ENCODE results near the gene COA8.
A peak's percentile ranks its signal among the peaks of the same experiment; 100 is the strongest.

The COA8 gene

GRCh38 chr14:103593577-103593976 is 30.8 kb downstream of the COA8 start:
- no peaks in the 10 kb centered on the region for H3K36me3 ChIP-seq (ENCODE audit: control insufficient read depth, insufficient read depth, low read length)
- H3K4ac ChIP-seq (ENCODE audit: low read depth, low read length) = no peak overlapping the region
- no peak overlapping the region for H3K18ac ChIP-seq (ENCODE audit: low read length)
- H3K4me2 ChIP-seq (ENCODE audit: low read length) = no peak overlapping the region
- H3K79me1 ChIP-seq (ENCODE audit: low read length) = no peaks in the 10 kb centered on the region
- H2BK120ac ChIP-seq (ENCODE audit: low read depth, low read length) = no peak overlapping the region
- no peak overlapping the region for H3K56ac ChIP-seq (ENCODE audit: low read length)
- H2BK5ac ChIP-seq (ENCODE audit: low read length) = no peak overlapping the region
- H3K9ac ChIP-seq (ENCODE audit: low read length) = no peak overlapping the region
- H3K4me1 ChIP-seq (ENCODE audit: control insufficient read depth, low read depth, low read length) = no peaks in the 10 kb centered on the region
- no peaks in the 10 kb centered on the region for H3K27me3 ChIP-seq (ENCODE audit: insufficient read depth, low read length, poor library complexity)
- no peak overlapping the region for H4K8ac ChIP-seq (ENCODE audit: low read depth, low read length)
- H2AK5ac ChIP-seq (ENCODE audit: low read length) = no peak overlapping the region
- no peaks in the 10 kb centered on the region for H3K79me2 ChIP-seq (ENCODE audit: control insufficient read depth, insufficient read depth, low read length)
- no peak overlapping the region for H3K4me3 ChIP-seq (ENCODE audit: low read length)
- H2BK15ac ChIP-seq (replicated peaks; ENCODE audit: low read depth) = no peak overlapping the region
- WGBS (ENCODE audit: extremely low coverage, insufficient coverage, low lambda C conversion rate) = no CpG with 5 or more reads among the region's 6 CpGs
- DNase-seq = no peak
- no peak overlapping the region for H3K27ac ChIP-seq (ENCODE audit: low read depth, low read length)
- H4K5ac ChIP-seq (ENCODE audit: low read length) = no peak overlapping the region
- H3K23ac ChIP-seq (ENCODE audit: low read length) = no peak overlapping the region

GRCh38 chr14:103594265-103594664 is 31.5 kb downstream of the COA8 start:
- Histone ChIP-seq H2BK5ac (ENCODE audit: low read length) (no peak overlapping the region), H3K36me3 (ENCODE audit: control insufficient read depth, insufficient read depth, low read length) (no peaks in the 10 kb centered on the region), H3K56ac (ENCODE audit: low read length) (no peak overlapping the region), H4K8ac (ENCODE audit: low read depth, low read length) (no peak overlapping the region), H3K4me2 (ENCODE audit: low read length) (no peak overlapping the region), H2BK120ac (ENCODE audit: low read depth, low read length) (no peak overlapping the region), H3K27ac (ENCODE audit: low read depth, low read length) (peak overlapping the region; percentile 61), H3K79me1 (ENCODE audit: low read length) (no peaks in the 10 kb centered on the region), H3K9ac (ENCODE audit: low read length) (no peak overlapping the region), H3K27me3 (ENCODE audit: insufficient read depth, low read length, poor library complexity) (no peaks in the 10 kb centered on the region), H3K18ac (ENCODE audit: low read length) (no peak overlapping the region), H3K4me1 (ENCODE audit: control insufficient read depth, low read depth, low read length) (no peaks in the 10 kb centered on the region), H3K4ac (ENCODE audit: low read depth, low read length) (no peak overlapping the region), H4K5ac (ENCODE audit: low read length) (no peak overlapping the region), H2BK15ac (replicated peaks; ENCODE audit: low read depth) (no peak overlapping the region), H3K23ac (ENCODE audit: low read length) (no peak overlapping the region), H3K79me2 (ENCODE audit: control insufficient read depth, insufficient read depth, low read length) (no peaks in the 10 kb centered on the region), H2AK5ac (ENCODE audit: low read length) (no peak overlapping the region), H3K4me3 (ENCODE audit: low read length) (no peak overlapping the region)
- DNase-seq = peak; percentile 39
- WGBS (ENCODE audit: extremely low coverage, insufficient coverage, low lambda C conversion rate) = no CpG with 5 or more reads among the region's 11 CpGs

DNA sequence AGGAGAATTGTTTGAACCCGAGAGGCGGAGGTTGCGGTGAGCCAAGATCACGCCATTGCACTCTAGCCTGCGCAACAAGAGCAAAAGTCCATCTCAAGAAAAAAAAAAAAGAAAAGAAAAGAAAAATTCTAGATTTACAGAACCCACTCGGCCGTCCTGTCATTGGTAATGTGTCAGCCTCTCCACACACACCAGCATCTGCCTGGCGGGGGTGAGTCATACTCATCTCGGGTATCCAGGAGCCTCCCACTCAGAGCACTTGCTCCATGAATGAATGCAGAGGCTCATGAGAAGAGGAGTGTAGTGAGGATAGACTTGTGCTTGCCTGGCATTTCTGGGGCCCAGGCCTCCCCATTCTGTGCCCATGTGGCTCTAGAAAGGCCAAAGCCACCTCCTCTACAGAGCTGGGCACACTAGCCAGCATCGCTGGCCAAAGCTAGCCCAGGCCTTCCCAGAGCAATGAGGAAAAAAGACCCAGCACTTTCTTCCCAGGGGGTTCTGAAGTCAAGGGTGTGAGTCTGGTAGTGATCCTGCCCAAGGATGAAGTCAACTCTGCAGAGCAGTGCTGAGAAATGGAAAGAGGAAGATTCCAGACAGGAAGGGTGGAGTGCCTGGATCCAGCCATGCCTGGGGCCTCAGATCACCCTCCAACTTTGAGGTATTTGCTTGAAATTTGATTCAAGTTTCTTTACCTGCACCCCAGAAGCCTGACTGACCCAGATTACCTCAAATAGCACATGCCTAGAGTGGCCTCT is 35.0 kb downstream of the COA8 start:
- Histone ChIP-seq H3K9ac (ENCODE audit: low read length) (no peak overlapping the region), H3K56ac (ENCODE audit: low read length) (no peak overlapping the region)

GRCh38 chr14:103600503-103600902 is 37.7 kb downstream of the COA8 start:
- Histone ChIP-seq H2BK15ac (replicated peaks; ENCODE audit: low read depth) (no peak overlapping the region), H3K4ac (ENCODE audit: low read depth, low read length) (no peak overlapping the region), H3K23ac (ENCODE audit: low read length) (no peak overlapping the region), H3K18ac (ENCODE audit: low read length) (no peak overlapping the region), H4K8ac (ENCODE audit: low read depth, low read length) (no peak overlapping the region), H3K4me1 (ENCODE audit: control insufficient read depth, low read depth, low read length) (no peaks in the 10 kb centered on the region), H3K27me3 (ENCODE audit: insufficient read depth, low read length, poor library complexity) (no peaks in the 10 kb centered on the region), H4K5ac (ENCODE audit: low read length) (no peak overlapping the region), H3K79me2 (ENCODE audit: control insufficient read depth, insufficient read depth, low read length) (no peaks in the 10 kb centered on the region), H3K4me3 (ENCODE audit: low read length) (no peak overlapping the region), H3K27ac (ENCODE audit: low read depth, low read length) (no peak overlapping the region), H2AK5ac (ENCODE audit: low read length) (no peak overlapping the region), H3K36me3 (ENCODE audit: control insufficient read depth, insufficient read depth, low read length) (no peaks in the 10 kb centered on the region), H3K4me2 (ENCODE audit: low read length) (no peak overlapping the region), H3K56ac (ENCODE audit: low read length) (no peak overlapping the region), H2BK120ac (ENCODE audit: low read depth, low read length) (no peak overlapping the region), H2BK5ac (ENCODE audit: low read length) (no peak overlapping the region), H3K9ac (ENCODE audit: low read length) (no peak overlapping the region), H3K79me1 (ENCODE audit: low read length) (no peaks in the 10 kb centered on the region)
- no CpG with 5 or more reads among the region's 5 CpGs for WGBS (ENCODE audit: extremely low coverage, insufficient coverage, low lambda C conversion rate)
- peak; percentile 48 for DNase-seq

More for the DNA sequence above, 35.0 kb downstream of the COA8 start:
- Histone ChIP-seq H2BK120ac (ENCODE audit: low read depth, low read length) (no peak overlapping the region), H2BK15ac (replicated peaks; ENCODE audit: low read depth) (no peak overlapping the region), H3K4ac (ENCODE audit: low read depth, low read length) (no peak overlapping the region), H3K36me3 (ENCODE audit: control insufficient read depth, insufficient read depth, low read length) (no peaks in the 10 kb centered on the region), H4K5ac (ENCODE audit: low read length) (no peak overlapping the region), H3K4me2 (ENCODE audit: low read length) (no peak overlapping the region), H2BK5ac (ENCODE audit: low read length) (no peak overlapping the region), H3K27me3 (ENCODE audit: insufficient read depth, low read length, poor library complexity) (no peaks in the 10 kb centered on the region), H2AK5ac (ENCODE audit: low read length) (no peak overlapping the region), H3K27ac (ENCODE audit: low read depth, low read length) (no peak overlapping the region), H3K79me1 (ENCODE audit: low read length) (no peaks in the 10 kb centered on the region), H3K4me1 (ENCODE audit: control insufficient read depth, low read depth, low read length) (no peaks in the 10 kb centered on the region), H3K23ac (ENCODE audit: low read length) (no peak overlapping the region), H4K8ac (ENCODE audit: low read depth, low read length) (no peak overlapping the region), H3K18ac (ENCODE audit: low read length) (no peak overlapping the region), H3K4me3 (ENCODE audit: low read length) (no peak overlapping the region), H3K79me2 (ENCODE audit: control insufficient read depth, insufficient read depth, low read length) (no peaks in the 10 kb centered on the region)
- WGBS (ENCODE audit: extremely low coverage, insufficient coverage, low lambda C conversion rate) = no CpG with 5 or more reads among the region's 10 CpGs
- peak; percentile 42 for DNase-seq

- no peaks in the 10 kb centered on the region for H3K27me3 ChIP-seq (ENCODE audit: insufficient read depth, low read length, poor library complexity)
- H3K27ac ChIP-seq (ENCODE audit: low read depth, low read length) = no peak overlapping the region
- H3K4me2 ChIP-seq (ENCODE audit: low read length) = no peak overlapping the region
- no peaks in the 10 kb centered on the region for H3K79me1 ChIP-seq (ENCODE audit: low read length)
- no peak overlapping the region for H2BK5ac ChIP-seq (ENCODE audit: low read length)
- WGBS (ENCODE audit: extremely low coverage, insufficient coverage, low lambda C conversion rate) = no CpG with 5 or more reads among the region's 5 CpGs
- no peak for DNase-seq
- no peak overlapping the region for H2AK5ac ChIP-seq (ENCODE audit: low read length)
- H3K4me3 ChIP-seq (ENCODE audit: low read length) = no peak overlapping the region
- H3K4me1 ChIP-seq (ENCODE audit: control insufficient read depth, low read depth, low read length) = no peaks in the 10 kb centered on the region
- H3K79me2 ChIP-seq (ENCODE audit: control insufficient read depth, insufficient read depth, low read length) = no peaks in the 10 kb centered on the region
- no peak overlapping the region for H2BK15ac ChIP-seq (replicated peaks; ENCODE audit: low read depth)
- H4K8ac ChIP-seq (ENCODE audit: low read depth, low read length) = no peak overlapping the region
- no peak overlapping the region for H3K23ac ChIP-seq (ENCODE audit: low read length)
- H3K36me3 ChIP-seq (ENCODE audit: control insufficient read depth, insufficient read depth, low read length) = no peaks in the 10 kb centered on the region
- H2BK120ac ChIP-seq (ENCODE audit: low read depth, low read length) = no peak overlapping the region
- H4K5ac ChIP-seq (ENCODE audit: low read length) = no peak overlapping the region
- H3K18ac ChIP-seq (ENCODE audit: low read length) = no peak overlapping the region
- H3K9ac ChIP-seq (ENCODE audit: low read length) = no peak overlapping the region
- H3K56ac ChIP-seq (ENCODE audit: low read length) = no peak overlapping the region
- no peak overlapping the region for H3K4ac ChIP-seq (ENCODE audit: low read depth, low read length)
These were observed 41.9 kb downstream of the COA8 start for GRCh38 chr14:103604620-103605019.
